GM12878 (cell line): ENCODE measurements around the gene TMEM132C. TPM values are rescaled to one million over a fixed set of nuclear protein-coding genes. Genes with fewer than 3 reads are reported as not detected.

Experiments used
- ATAC-seq: fragments of 200-7000 bp; cut with Tn5 transposase; 3 replicates; pipeline ENCODE4 v1.9.1; 2020; ENCODE audit warnings: mild to moderate bottlenecking, moderate library complexity
- BruUV-seq: library from RNA; stranded (reverse); fragments of 400-500 nt; replicated peaks from 2 replicates; lab custom pipeline; 2021; lab: Mats Ljungman, UMichigan
- CTCF ChIA-PET: fragments of 300-600 bp; sonication (Branson Sonifier 250); formaldehyde crosslinking; extraction: SDS; loops from one replicate; lab custom pipeline; 2021; ENCODE audit warnings: inconsistent platforms; lab: Yijun Ruan, JAX
- POLR2A ChIA-PET: fragments of 350-600 bp; formaldehyde crosslinking; extraction: SDS; loops from one replicate; lab custom pipeline; 2021; ENCODE audit warnings: inconsistent platforms; lab: Charles Lee
- RAD21 ChIA-PET: fragments of 300-600 bp; sonication (Branson Sonifier 250); formaldehyde crosslinking; loops from one replicate; lab custom pipeline; 2023; ENCODE audit warnings: antibody characterized with exemption; ENCODE audit not compliant: unreplicated experiment; lab: Charles Lee
- SMC1A ChIA-PET: fragments of 300-600 bp; sonication (Branson Sonifier 250); formaldehyde crosslinking; loops from one replicate; lab custom pipeline; 2023; ENCODE audit not compliant: unreplicated experiment, uncharacterized antibody; lab: Charles Lee
- DNase-seq: peaks from one replicate; pipeline ENCODE4 v3.0.0-alpha.2; 2011; ENCODE audit warnings: low read depth, low spot score
- FAIRE-seq: peaks from 3 replicates; lab custom pipeline; 2011; peaks lifted over from hg19 to GRCh38; lab: Jason Lieb, UNC
- H2AFZ ChIP-seq: 2 replicates; pipeline ENCODE4 v1.6.0; 2011; ENCODE audit warnings: low read depth, low read length, control low read depth; ENCODE audit not compliant: control insufficient read depth
- H3K27ac ChIP-seq: 2 replicates; pipeline ENCODE4 v1.5.1; 2011; ENCODE audit warnings: control low read depth; ENCODE audit not compliant: control insufficient read depth, insufficient read depth
- H3K27me3 ChIP-seq, 2 experiments: replicated peaks in 1 of 2; 2 replicates each; pipeline versions ENCODE4 v1.6.0 to v1.6.1; 2011; ENCODE audit warnings: low read length in 1 of 2; ENCODE audit not compliant: control insufficient read depth in 2 of 2, insufficient read depth in 2 of 2
- H3K36me3 ChIP-seq, 2 experiments: 2 replicates each; pipeline ENCODE4 v1.5.1; 2011; ENCODE audit warnings: low read length in 1 of 2; ENCODE audit not compliant: control insufficient read depth in 2 of 2, insufficient read depth in 2 of 2
- H3K4me1 ChIP-seq: 2 replicates; pipeline ENCODE4 v1.6.1; 2011; ENCODE audit warnings: mild to moderate bottlenecking, low read length, moderate library complexity, mixed read lengths; ENCODE audit not compliant: control insufficient read depth, insufficient read depth
- H3K4me2 ChIP-seq: 2 replicates; pipeline ENCODE4 v1.6.0; 2011; ENCODE audit warnings: control low read depth; ENCODE audit not compliant: control insufficient read depth, insufficient read depth
- H3K4me3 ChIP-seq: fragments of 200-600 bp; sonication (generic); 2 replicates; pipeline ENCODE4 v1.5.1; 2016
- H3K79me2 ChIP-seq: 2 replicates; pipeline ENCODE4 v1.6.0; 2011; ENCODE audit warnings: low read length; ENCODE audit not compliant: control insufficient read depth, insufficient read depth
- H3K9ac ChIP-seq: 2 replicates; pipeline ENCODE4 v1.8.0; 2011; ENCODE audit warnings: low read length, control low read depth, mixed read lengths; ENCODE audit not compliant: control insufficient read depth, insufficient read depth
- H3K9me3 ChIP-seq: replicated peaks from 3 replicates; pipeline ENCODE4 v1.5.1; 2011; ENCODE audit warnings: mild to moderate bottlenecking, low read length; ENCODE audit not compliant: control insufficient read depth, insufficient read depth
- H4K20me1 ChIP-seq: 2 replicates; pipeline ENCODE4 v1.6.0; 2011; ENCODE audit not compliant: control insufficient read depth, insufficient read depth
- BCL11A ChIP-seq: IDR thresholded peaks from 2 replicates; pipeline ENCODE4 v1.6.1; 2011; ENCODE audit warnings: low read depth, low read length
- CREB1 ChIP-seq: IDR thresholded peaks from 2 replicates; pipeline ENCODE4 v1.6.1; 2012; ENCODE audit warnings: low read depth, mild to moderate bottlenecking, inconsistent platforms
- DPF2 ChIP-seq: fragments of 450-650 bp; IDR thresholded peaks from 2 replicates; pipeline ENCODE4 v1.6.1; 2017; ENCODE audit warnings: mild to moderate bottlenecking
- FOS ChIP-seq: IDR thresholded peaks from 3 replicates; pipeline ENCODE4 v1.6.1; 2011; ENCODE audit warnings: borderline replicate concordance; ENCODE audit not compliant: insufficient read length; ENCODE audit errors: extremely low read depth
- KAT2A ChIP-seq: conservative IDR thresholded peaks from 2 replicates; pipeline ENCODE4 v1.6.1; 2011; ENCODE audit warnings: low read depth, low read length; ENCODE audit not compliant: control insufficient read depth
- RBBP5 ChIP-seq: fragments of 200-600 bp; sonication (generic); conservative IDR thresholded peaks from 2 replicates; pipeline ENCODE4 v1.6.1; 2016
- STAT3 ChIP-seq: IDR thresholded peaks from 2 replicates; pipeline ENCODE4 v1.6.1; 2011; ENCODE audit warnings: low read depth, low read length, improper control_type of control experiment
- WGBS: methylation state at CpG from one replicate; pipeline ENCODE4 v1.1.6; 2016; ENCODE audit warnings: low lambda C conversion rate; ENCODE audit not compliant: insufficient replicate concordance, insufficient coverage; ENCODE audit errors: missing lambda C conversion rate; 5-methylcytosine and 5-hydroxymethylcytosine counted together
- in situ Hi-C: fragments of 300-500 bp; cut with MboI; formaldehyde crosslinking; loops from 9 replicates; pipeline ENCODE4 v1.14.3; 2018; ENCODE audit warnings: mixed read lengths
- intact Hi-C: fragments of 100-400 bp; cut with micrococcal nuclease; formaldehyde crosslinking; loops from one replicate; pipeline ENCODE4 v1.14.2; 2022; ENCODE audit not compliant: unreplicated experiment
- polyA plus RNA-seq, 11 experiments: library from polyadenylated mRNA; depleted of rRNA in 4 of 11; unstranded in 6 of 11; stranded (reverse) in 5 of 11; fragments of >200 nt; fragmentation: Nextera tagmentation in 4 of 11; fragmentation: Illumina TruSeq in 1 of 11; extraction: Ambion mirVana in 4 of 11; extraction: Trizol in 1 of 11; gene quantifications; 1 replicate in 1 of 11; 2 replicates in 10 of 11; pipeline versions ENCODE4 v1.2.1 to v1.2.3, GENCODE V29; 2011 to 2016; ENCODE audit warnings: inconsistent platforms in 2 of 11, missing spikeins in 2 of 11, low read depth in 1 of 11
- total RNA-seq, 4 experiments: library from RNA; depleted of rRNA in 3 of 4; stranded (reverse); fragments of >200 nt in 3 of 4; fragmentation: Illumina TruSeq in 1 of 4; extraction: Trizol in 1 of 4; gene quantifications; 2 replicates each; pipeline versions ENCODE4 v1.2.1 to v1.2.3, GENCODE V29; 2013 to 2021
- TF ChIP-seq, protein P1 (sequence below): fragments of 450-650 bp; IDR thresholded peaks from 2 replicates; pipeline ENCODE4 v1.6.1; 2017; ENCODE audit warnings: borderline replicate concordance

TMEM132C gene
- total and polyA plus RNA-seq, 10 of the 15 experiments (the other 5 are each of a cell fraction or from before 2014, with no cell fraction given) = not detected

DNA sequence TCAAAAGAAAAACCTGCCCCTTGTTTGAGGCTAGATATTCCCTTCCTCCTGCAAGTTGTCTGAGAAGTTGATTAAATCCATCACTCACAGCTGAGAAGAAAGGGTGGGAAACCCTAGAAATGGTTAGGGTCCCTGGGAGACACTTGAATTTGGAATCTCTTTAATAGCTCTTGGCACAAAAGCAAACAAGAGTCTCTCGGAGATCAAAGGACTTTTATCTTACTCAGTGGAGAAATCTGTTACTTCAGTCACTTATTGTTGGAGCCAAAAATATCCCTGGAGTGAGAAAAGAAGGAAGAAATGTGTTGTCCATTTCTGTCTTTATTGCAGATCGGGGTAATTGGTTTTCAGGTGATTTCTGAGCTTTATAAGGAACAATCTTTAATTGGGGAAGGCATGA, 47.0 kb downstream of the TMEM132C start (continued):
- TF ChIP-seq RBBP5 = no peak

DNA sequence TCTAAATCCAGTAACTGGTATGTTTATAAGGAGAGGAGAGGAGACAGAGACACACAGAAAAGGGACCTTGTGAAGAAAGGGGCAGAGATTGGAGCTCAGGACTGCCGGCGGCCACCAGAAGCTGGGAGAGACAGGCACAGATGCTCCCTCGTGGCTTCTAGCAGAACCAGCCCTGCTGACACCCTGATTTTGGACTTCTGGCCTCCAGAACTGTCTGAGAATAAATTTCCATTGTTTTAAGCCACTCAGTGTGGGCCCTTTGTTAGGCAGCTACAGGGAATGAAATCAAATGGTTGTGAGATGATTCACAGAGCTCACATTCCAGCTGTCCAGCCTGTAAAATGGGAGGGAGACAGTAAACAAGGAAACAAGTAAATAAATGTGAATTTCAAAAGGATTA, 47.6 kb downstream of the TMEM132C start:
- Histone ChIP-seq H3K9ac (no peak overlapping the region), H3K4me3 (no peak overlapping the region), H2AFZ (no peak overlapping the region), H4K20me1 (no peaks in the 10 kb centered on the region), H3K27me3 (no peaks in the 10 kb centered on the region), H3K36me3 (no peaks in the 10 kb centered on the region), H3K4me1 (no peaks in the 10 kb centered on the region), H3K4me2 (no peak overlapping the region), H3K79me2 (no peaks in the 10 kb centered on the region), H3K9me3 (no peaks in the 10 kb centered on the region), H3K27ac (no peak overlapping the region)
- no peak for TF ChIP-seq DPF2
- TF ChIP-seq KAT2A = no peak
- no peak for TF ChIP-seq FOS
- TF ChIP-seq, protein P1, sequence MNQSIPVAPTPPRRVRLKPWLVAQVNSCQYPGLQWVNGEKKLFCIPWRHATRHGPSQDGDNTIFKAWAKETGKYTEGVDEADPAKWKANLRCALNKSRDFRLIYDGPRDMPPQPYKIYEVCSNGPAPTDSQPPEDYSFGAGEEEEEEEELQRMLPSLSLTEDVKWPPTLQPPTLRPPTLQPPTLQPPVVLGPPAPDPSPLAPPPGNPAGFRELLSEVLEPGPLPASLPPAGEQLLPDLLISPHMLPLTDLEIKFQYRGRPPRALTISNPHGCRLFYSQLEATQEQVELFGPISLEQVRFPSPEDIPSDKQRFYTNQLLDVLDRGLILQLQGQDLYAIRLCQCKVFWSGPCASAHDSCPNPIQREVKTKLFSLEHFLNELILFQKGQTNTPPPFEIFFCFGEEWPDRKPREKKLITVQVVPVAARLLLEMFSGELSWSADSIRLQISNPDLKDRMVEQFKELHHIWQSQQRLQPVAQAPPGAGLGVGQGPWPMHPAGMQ = no peak
- TF ChIP-seq STAT3 = no peak
- no peak for TF ChIP-seq BCL11A
- TF ChIP-seq CREB1 = no peak
- intact Hi-C loops = no loop called here
- WGBS = 29% methylated on average over 3 of the region's 3 CpGs
- DNase-seq = no peak
- ATAC-seq = no peak
- BruUV-seq = no TSS peak
- SMC1A ChIA-PET = no interaction called here
- POLR2A ChIA-PET = no interaction called here
- in situ Hi-C loops = no loop called here
- FAIRE-seq = no peak
- CTCF ChIA-PET = no interaction called here
- RAD21 ChIA-PET = no interaction called here
